Caco-2 (cell line): ENCODE measurements around the gene MAD1L1. TPM values are rescaled to one million over a fixed set of nuclear protein-coding genes. Genes with fewer than 3 reads are reported as not detected.

Experiments used
- BruUV-seq: library from RNA; stranded (reverse); fragments of 400-500 nt; replicated peaks from 2 replicates; lab custom pipeline; 2021; lab: Mats Ljungman, UMichigan
- CTCF ChIA-PET: fragments of 300-600 bp; sonication (Branson Sonifier 250); formaldehyde crosslinking; loops from one replicate; lab custom pipeline; 2022; ENCODE audit warnings: antibody characterized with exemption; lab: Charles Lee
- POLR2A ChIA-PET: fragments of 300-600 bp; sonication (Branson Sonifier 250); formaldehyde crosslinking; loops from one replicate; lab custom pipeline; 2022; ENCODE audit warnings: antibody characterized with exemption; lab: Charles Lee
- DNase-seq, 2 experiments: peaks; one replicate each; pipeline versions ENCODE4 v3.0.0 to v3.0.0-alpha.2; 2020 to 2022
- H3K27me3 ChIP-seq: replicated peaks from 2 replicates; pipeline ENCODE4 v1.6.0; 2011; ENCODE audit warnings: low read length; ENCODE audit not compliant: control insufficient read depth, insufficient read depth
- H3K36me3 ChIP-seq: 2 replicates; pipeline ENCODE4 v1.5.1; 2011; ENCODE audit warnings: low read length; ENCODE audit not compliant: control insufficient read depth, insufficient read depth
- H3K4me1 ChIP-seq: fragments of 250-450 bp; sonication (Bioruptor Pico); 2 replicates; pipeline ENCODE4 v1.5.1; 2020; ENCODE audit warnings: mild to moderate bottlenecking
- H3K4me3 ChIP-seq: 2 replicates; pipeline ENCODE4 v1.5.1; 2011; ENCODE audit warnings: low read depth, mild to moderate bottlenecking, control low read depth, low read length
- H3K9me3 ChIP-seq: fragments of 250-450 bp; sonication (Bioruptor Pico); 2 replicates; pipeline ENCODE4 v1.5.1; 2020; ENCODE audit warnings: mild to moderate bottlenecking, moderate library complexity
- H3K27ac Mint-ChIP-seq: one replicate; pipeline ENCODE4 v1.8.0; 2022; ENCODE audit warnings: mixed read lengths; ENCODE audit not compliant: unreplicated experiment
- H3K27me3 Mint-ChIP-seq: one replicate; pipeline ENCODE4 v1.8.0; 2022; ENCODE audit warnings: mixed read lengths; ENCODE audit not compliant: insufficient read depth, unreplicated experiment
- H3K36me3 Mint-ChIP-seq: one replicate; pipeline ENCODE4 v1.8.0; 2022; ENCODE audit warnings: mild to moderate bottlenecking, mixed read lengths; ENCODE audit not compliant: insufficient read depth, unreplicated experiment
- H3K4me1 Mint-ChIP-seq: one replicate; pipeline ENCODE4 v1.8.0; 2022; ENCODE audit warnings: low read depth, mixed read lengths; ENCODE audit not compliant: unreplicated experiment
- H3K4me3 Mint-ChIP-seq: one replicate; pipeline ENCODE4 v1.8.0; 2022; ENCODE audit warnings: mild to moderate bottlenecking, moderate library complexity, mixed read lengths; ENCODE audit not compliant: unreplicated experiment
- H3K9me3 Mint-ChIP-seq: one replicate; pipeline ENCODE4 v1.8.0; 2022; ENCODE audit warnings: mixed read lengths; ENCODE audit not compliant: unreplicated experiment
- intact Hi-C: fragments of 100-400 bp; cut with micrococcal nuclease; formaldehyde crosslinking; loops from one replicate; pipeline ENCODE4 v1.10.0; 2022; ENCODE audit not compliant: unreplicated experiment
- total RNA-seq: library from RNA; stranded (reverse); gene quantifications from 2 replicates; pipeline ENCODE4 v1.2.3, GENCODE V29; 2022
- TF ChIP-seq, protein P1 (sequence below), 2 experiments: fragments of 200-600 bp in 1 of 2; IDR thresholded peaks; 1 replicate in 1 of 2; 2 replicates in 1 of 2; pipeline versions ENCODE4 v1.5.1 to v1.8.0; 2011 to 2022; ENCODE audit warnings: antibody characterized with exemption in 1 of 2, control low read depth in 1 of 2, inconsistent platforms in 1 of 2, low read depth in 1 of 2, low read length in 1 of 2, mild to moderate bottlenecking in 1 of 2, moderate library complexity in 1 of 2; ENCODE audit not compliant: insufficient read depth in 1 of 2, severe bottlenecking in 1 of 2, unreplicated experiment in 1 of 2

Gene MAD1L1
- total RNA-seq, 1 experiment from 2014 or later: 58.6 TPM

DNA sequence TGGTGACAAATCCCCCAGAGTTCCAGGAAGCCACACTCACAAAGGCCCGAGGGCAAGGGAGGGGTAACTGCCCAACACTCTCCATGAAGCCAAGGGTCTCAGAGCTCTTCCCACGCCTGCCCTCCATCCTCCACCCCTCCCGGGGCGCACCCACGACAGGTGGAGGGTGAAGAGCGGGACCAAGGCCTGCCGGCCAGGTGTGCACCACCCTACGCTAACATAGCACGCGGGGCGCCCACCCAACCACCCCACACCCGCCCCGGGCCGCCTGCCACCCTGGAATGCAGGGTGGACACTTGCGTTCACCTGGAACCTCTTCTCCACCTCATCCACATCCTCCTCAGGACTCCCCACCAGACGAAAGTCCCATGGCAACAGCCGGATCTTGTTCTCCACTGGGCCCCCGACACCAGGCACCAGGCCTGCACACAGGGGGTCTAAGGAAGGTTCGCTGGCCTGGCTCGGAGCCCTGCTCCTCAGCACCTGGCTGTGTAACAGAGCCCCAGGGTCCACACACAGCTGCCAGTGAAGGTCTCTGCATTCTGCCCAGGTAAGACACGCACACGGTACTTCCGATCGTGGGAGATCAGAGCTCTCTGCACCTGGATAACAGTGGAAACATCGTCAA lies 32.7 kb downstream of the MAD1L1 start:
- Histone ChIP-seq H3K36me3 (peaks cover 5% of the 10 kb centered on the region), H3K4me3 (no peak overlapping the region), H3K9me3 (peaks cover 2% of the 10 kb centered on the region; the same call in 1 of the 2 replicates), H3K4me1 (peaks cover 10% of the 10 kb centered on the region), H3K27me3 (no peaks in the 10 kb centered on the region)
- no peak overlapping the region for H3K27ac Mint-ChIP-seq
- H3K4me3 Mint-ChIP-seq: no peak overlapping the region
- H3K4me1 Mint-ChIP-seq: peaks cover 2% of the 10 kb centered on the region
- ChIA-PET POLR2A (no interaction called here), CTCF (no interaction called here)
- intact Hi-C loops: no loop called here
- H3K36me3 Mint-ChIP-seq: peaks cover 59% of the 10 kb centered on the region
- peak in 1 of 2 experiments; percentile 22 for DNase-seq
- BruUV-seq: no TSS peak
- H3K9me3 Mint-ChIP-seq: no peaks in the 10 kb centered on the region
- TF ChIP-seq, protein P1, sequence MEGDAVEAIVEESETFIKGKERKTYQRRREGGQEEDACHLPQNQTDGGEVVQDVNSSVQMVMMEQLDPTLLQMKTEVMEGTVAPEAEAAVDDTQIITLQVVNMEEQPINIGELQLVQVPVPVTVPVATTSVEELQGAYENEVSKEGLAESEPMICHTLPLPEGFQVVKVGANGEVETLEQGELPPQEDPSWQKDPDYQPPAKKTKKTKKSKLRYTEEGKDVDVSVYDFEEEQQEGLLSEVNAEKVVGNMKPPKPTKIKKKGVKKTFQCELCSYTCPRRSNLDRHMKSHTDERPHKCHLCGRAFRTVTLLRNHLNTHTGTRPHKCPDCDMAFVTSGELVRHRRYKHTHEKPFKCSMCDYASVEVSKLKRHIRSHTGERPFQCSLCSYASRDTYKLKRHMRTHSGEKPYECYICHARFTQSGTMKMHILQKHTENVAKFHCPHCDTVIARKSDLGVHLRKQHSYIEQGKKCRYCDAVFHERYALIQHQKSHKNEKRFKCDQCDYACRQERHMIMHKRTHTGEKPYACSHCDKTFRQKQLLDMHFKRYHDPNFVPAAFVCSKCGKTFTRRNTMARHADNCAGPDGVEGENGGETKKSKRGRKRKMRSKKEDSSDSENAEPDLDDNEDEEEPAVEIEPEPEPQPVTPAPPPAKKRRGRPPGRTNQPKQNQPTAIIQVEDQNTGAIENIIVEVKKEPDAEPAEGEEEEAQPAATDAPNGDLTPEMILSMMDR (IDR thresholded peaks at IDR 0.05; ENCODE audit: insufficient read depth in 1 of 2, low read depth in 1 of 2, low read length in 1 of 2, severe bottlenecking in 1 of 2, unreplicated experiment in 1 of 2): no peak
- H3K27me3 Mint-ChIP-seq: no peaks in the 10 kb centered on the region

DNA sequence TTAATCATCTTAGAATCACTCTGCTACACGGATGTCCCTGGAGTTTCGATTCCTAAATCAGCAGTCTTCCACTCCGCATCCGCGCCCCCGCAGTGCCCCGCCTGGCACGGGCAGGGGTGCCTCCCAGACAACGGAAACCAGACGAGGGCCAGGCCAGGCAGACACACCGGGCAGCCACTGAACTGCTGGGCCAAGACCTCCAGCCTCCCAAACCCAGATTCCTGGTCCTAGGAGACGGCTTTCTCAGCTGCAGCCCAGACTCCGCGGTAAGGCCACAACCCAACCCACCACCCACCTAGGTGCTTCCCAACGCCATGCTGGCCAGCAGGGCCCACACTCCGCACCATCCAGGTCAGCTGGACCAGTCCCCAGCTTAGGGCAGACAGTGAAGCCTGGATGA lies 33.2 kb downstream of the MAD1L1 start:
- TF ChIP-seq, protein P1 (IDR thresholded peaks at IDR 0.05; ENCODE audit: insufficient read depth in 1 of 2, low read depth in 1 of 2, low read length in 1 of 2, severe bottlenecking in 1 of 2, unreplicated experiment in 1 of 2): no peak
- H3K27me3 Mint-ChIP-seq: no peaks in the 10 kb centered on the region
- ChIA-PET POLR2A (no interaction called here), CTCF (no interaction called here)
- intact Hi-C loops: no loop called here
- peaks cover 5% of the 10 kb centered on the region for H3K36me3 ChIP-seq
- H3K9me3 ChIP-seq: peaks cover 3% of the 10 kb centered on the region; the same call in 1 of the 2 replicates
- no peak overlapping the region for H3K27ac Mint-ChIP-seq
- H3K27me3 ChIP-seq: no peaks in the 10 kb centered on the region
- peak in 1 of 2 experiments; percentile 28 for DNase-seq
- BruUV-seq: no TSS peak
- H3K4me1 ChIP-seq: peaks cover 6% of the 10 kb centered on the region; the same call in 1 of the 2 replicates
- H3K4me3 Mint-ChIP-seq: no peak overlapping the region
- no peaks in the 10 kb centered on the region for H3K9me3 Mint-ChIP-seq
- peaks cover 58% of the 10 kb centered on the region for H3K36me3 Mint-ChIP-seq
- H3K4me3 ChIP-seq: no peak overlapping the region
- no peaks in the 10 kb centered on the region for H3K4me1 Mint-ChIP-seq

DNA sequence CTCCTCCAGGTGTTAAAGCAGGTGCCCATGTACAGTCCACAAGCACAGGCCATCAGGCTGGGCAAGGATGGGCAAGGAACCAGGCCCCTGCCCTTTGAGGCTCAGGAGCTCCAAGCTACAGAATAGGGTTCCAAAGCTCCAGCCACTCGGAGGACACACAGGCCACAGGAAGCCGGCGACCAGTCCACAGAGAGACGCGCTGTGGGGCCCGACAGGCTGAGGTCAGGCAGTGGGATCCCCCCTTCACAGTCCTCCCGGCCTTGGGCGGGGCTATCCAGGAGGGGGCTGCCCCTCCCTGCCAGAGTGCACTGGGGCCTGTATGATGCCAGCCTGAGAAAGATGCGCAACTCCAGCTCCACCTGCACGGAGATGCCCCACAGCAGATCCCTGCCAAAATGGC lies 34.0 kb downstream of the MAD1L1 start:
- intact Hi-C loops: no loop called here
- Mint-ChIP-seq H3K27me3 (no peaks in the 10 kb centered on the region), H3K27ac (no peak overlapping the region), H3K9me3 (no peaks in the 10 kb centered on the region), H3K36me3 (peaks cover 51% of the 10 kb centered on the region), H3K4me3 (no peak overlapping the region), H3K4me1 (no peaks in the 10 kb centered on the region)
- Histone ChIP-seq H3K4me3 (no peak overlapping the region), H3K9me3 (peaks cover 3% of the 10 kb centered on the region; the same call in 1 of the 2 replicates), H3K36me3 (peaks cover 5% of the 10 kb centered on the region), H3K4me1 (no peaks in the 10 kb centered on the region), H3K27me3 (no peaks in the 10 kb centered on the region)
- DNase-seq: peak in 1 of 2 experiments; percentile 25
- CTCF ChIA-PET: no interaction called here
- POLR2A ChIA-PET: no interaction called here
- BruUV-seq: no TSS peak
- TF ChIP-seq, protein P1 (IDR thresholded peaks at IDR 0.05; ENCODE audit: insufficient read depth in 1 of 2, low read depth in 1 of 2, low read length in 1 of 2, severe bottlenecking in 1 of 2, unreplicated experiment in 1 of 2): no peak
